K562 (cell line): ENCODE data around the gene NR5A2. TPM values are rescaled to one million over a fixed set of nuclear protein-coding genes. Genes with fewer than 3 reads are reported as not detected.

Experiments
- ATAC-seq: fragments of 200-7000 bp; cut with Tn5 transposase; 3 replicates; pipeline ENCODE4 v1.9.1; 2020; ENCODE audit warnings: moderate library complexity
- BruUV-seq: library from RNA; stranded (reverse); fragments of 400-500 nt; replicated peaks from 2 replicates; lab custom pipeline; 2021; lab: Mats Ljungman, UMichigan
- CTCF ChIA-PET: fragments of 300-600 bp; formaldehyde crosslinking; extraction: SDS; loops from one replicate; lab custom pipeline; 2021; ENCODE audit warnings: low intra/inter-chr PET ratio; lab: Yijun Ruan, JAX
- POLR2A ChIA-PET: fragments of 300-600, 350-650 bp; sonication (Branson Sonifier 250); formaldehyde crosslinking; extraction: SDS; loops from one replicate; lab custom pipeline; 2021; ENCODE audit warnings: antibody characterized with exemption, inconsistent platforms; lab: Yijun Ruan, JAX
- DNase-seq, 4 experiments: peaks; one replicate each; pipeline versions ENCODE4 v3.0.0 to v3.0.0-alpha.2; 2011 to 2018; ENCODE audit warnings: low spot score in 3 of 4, mixed read lengths in 3 of 4; ENCODE audit errors: extremely low read depth in 1 of 4
- FAIRE-seq: peaks from 2 replicates; lab custom pipeline; 2011; peaks lifted over from hg19 to GRCh38; lab: Jason Lieb, UNC
- H2AFZ ChIP-seq: 2 replicates; pipeline ENCODE4 v1.6.0; 2011; ENCODE audit warnings: low read depth, low read length, control low read depth, inconsistent platforms
- H3K27ac ChIP-seq: fragments of 200-600 bp; 3 replicates; pipeline ENCODE4 v1.8.0; 2011; ENCODE audit warnings: low read depth, mild to moderate bottlenecking, control low read depth, inconsistent platforms, low read length, moderate library complexity, mixed read lengths; ENCODE audit errors: extremely low read depth
- H3K27me3 ChIP-seq, 2 experiments: fragments of 300-600 bp in 1 of 2; 2 replicates in 1 of 2; 3 replicates in 1 of 2; pipeline versions ENCODE4 v1.6.0 to v1.8.0; 2011; ENCODE audit warnings: inconsistent platforms in 2 of 2, low read length in 2 of 2, mild to moderate bottlenecking in 1 of 2, mixed read lengths in 1 of 2, moderate library complexity in 1 of 2; ENCODE audit not compliant: control insufficient read depth in 2 of 2, insufficient read depth in 2 of 2
- H3K36me3 ChIP-seq: fragments of 300-600 bp; 3 replicates; pipeline ENCODE4 v1.8.0; 2011; ENCODE audit warnings: mild to moderate bottlenecking, low read length, inconsistent platforms; ENCODE audit not compliant: control insufficient read depth, insufficient read depth
- H3K4me1 ChIP-seq, 2 experiments: fragments of 200-600 bp in 1 of 2; replicated peaks in 1 of 2; 2 replicates in 1 of 2; 3 replicates in 1 of 2; pipeline versions ENCODE4 v1.5.1 to v1.8.0; 2011; ENCODE audit warnings: inconsistent platforms in 2 of 2, low read length in 2 of 2, mild to moderate bottlenecking in 1 of 2, mixed read lengths in 1 of 2, moderate library complexity in 1 of 2; ENCODE audit not compliant: control insufficient read depth in 2 of 2, insufficient read depth in 2 of 2
- H3K4me2 ChIP-seq: 2 replicates; pipeline ENCODE4 v1.6.1; 2011; ENCODE audit warnings: low read length, control low read depth, inconsistent platforms, mixed read lengths; ENCODE audit not compliant: insufficient read depth
- H3K4me3 ChIP-seq: fragments of 200-600 bp; sonication (generic), shearing (Covaris generic); 2 replicates; pipeline ENCODE4 v1.5.1; 2016; ENCODE audit warnings: control low read depth, inconsistent platforms
- H3K79me2 ChIP-seq: fragments of 200-600 bp; 3 replicates; pipeline ENCODE4 v1.8.0; 2011; ENCODE audit warnings: low read length, inconsistent platforms; ENCODE audit not compliant: control insufficient read depth, insufficient read depth
- H3K9ac ChIP-seq, 2 experiments: 2 replicates each; pipeline versions ENCODE4 v1.6.0 to v1.6.1; 2011; ENCODE audit warnings: low read depth in 2 of 2, low read length in 2 of 2, control low read depth in 1 of 2, inconsistent platforms in 1 of 2, mild to moderate bottlenecking in 1 of 2, mixed read lengths in 1 of 2; ENCODE audit not compliant: insufficient read depth in 1 of 2
- H3K9me1 ChIP-seq: one replicate; pipeline ENCODE4 v1.6.0; 2011; ENCODE audit warnings: inconsistent platforms, mild to moderate bottlenecking, low read length, moderate library complexity; ENCODE audit not compliant: control insufficient read depth, insufficient read depth
- H3K9me3 ChIP-seq: replicated peaks from 2 replicates; pipeline ENCODE4 v1.5.1; 2011; ENCODE audit warnings: low read depth, low read length, inconsistent platforms; ENCODE audit not compliant: control insufficient read depth, insufficient read depth
- H4K20me1 ChIP-seq: replicated peaks from 2 replicates; pipeline ENCODE4 v1.6.1; 2011; ENCODE audit warnings: low read length, inconsistent platforms, mixed read lengths; ENCODE audit not compliant: control insufficient read depth, insufficient read depth
- ADNP ChIP-seq: fragments of 200-800 bp; sonication (Bioruptor generic); IDR thresholded peaks from 2 replicates; pipeline ENCODE4 v1.6.1; 2016; ENCODE audit warnings: missing genetic modification characterization, missing compliant biosample characterization
- ARID1B ChIP-seq: fragments of 450-650 bp; IDR thresholded peaks from 2 replicates; pipeline ENCODE4 v1.6.1; 2016; ENCODE audit warnings: antibody characterized with exemption, mild to moderate bottlenecking, inconsistent platforms
- BDP1 ChIP-seq: IDR thresholded peaks from 3 replicates; pipeline ENCODE4 v1.6.1; 2011; ENCODE audit not compliant: insufficient read length, insufficient read depth
- BRCA1 ChIP-seq, 2 experiments: fragments of 450-650 bp in 1 of 2; sonication (generic) in 1 of 2; formaldehyde crosslinking in 1 of 2; IDR thresholded peaks; 2 replicates each; pipeline versions ENCODE4 v1.5.0 to v1.6.1; 2017 to 2020; ENCODE audit warnings: mild to moderate bottlenecking in 1 of 2, missing genetic modification reagents in 1 of 2
- KLF13 ChIP-seq: fragments of 450-650 bp; IDR thresholded peaks from 2 replicates; pipeline ENCODE4 v1.6.1; 2016; ENCODE audit warnings: missing genetic modification characterization, low read depth, mild to moderate bottlenecking, missing compliant biosample characterization, moderate library complexity, borderline replicate concordance
- MCM2 ChIP-seq: fragments of 450-650 bp; IDR thresholded peaks from 2 replicates; pipeline ENCODE4 v1.6.1; 2017; ENCODE audit warnings: low read depth, mild to moderate bottlenecking
- SAFB ChIP-seq: fragments of 200-400 bp; formaldehyde crosslinking; IDR thresholded peaks from 2 replicates; pipeline ENCODE4 v1.6.1; 2017; ENCODE audit warnings: low read depth, low read length, borderline replicate concordance
- SRSF7 ChIP-seq: fragments of 200-400 bp; formaldehyde crosslinking; optimal IDR thresholded peaks from 2 replicates; pipeline ENCODE3; 2017; ENCODE audit warnings: mild to moderate bottlenecking, low read depth, low read length
- WGBS: fragments of 100-300 bp; shearing (Covaris generic); methylation state at CpG from one replicate; pipeline ENCODE4 v1.1.6; 2016; ENCODE audit warnings: low coverage, mixed read lengths; ENCODE audit not compliant: insufficient coverage; ENCODE audit errors: missing lambda C conversion rate; 5-methylcytosine and 5-hydroxymethylcytosine counted together
- in situ Hi-C: fragments of 300-500 bp; cut with MboI; formaldehyde crosslinking; loops from 4 replicates; pipeline ENCODE4 v1.15.0; 2018; ENCODE audit warnings: inconsistent platforms, mixed read lengths
- intact Hi-C: fragments of 100-400 bp; cut with micrococcal nuclease; formaldehyde crosslinking; loops from 2 replicates; pipeline ENCODE4 v1.14.2; 2022
- polyA plus RNA-seq, 8 experiments: library from polyadenylated mRNA; depleted of rRNA in 4 of 8; stranded (reverse) in 5 of 8; unstranded in 3 of 8; fragments of >200 nt; fragmentation: Nextera tagmentation in 2 of 8; fragmentation: Illumina TruSeq in 1 of 8; extraction: Ambion mirVana in 2 of 8; extraction: Trizol in 1 of 8; gene quantifications; 2 replicates each; pipeline versions ENCODE4 v1.2.1 to v1.2.3, GENCODE V29; 2011 to 2014; ENCODE audit warnings: inconsistent platforms in 1 of 8, missing spikeins in 1 of 8
- total RNA-seq, 7 experiments: library from RNA; depleted of rRNA in 6 of 7; stranded (reverse); fragments of >200 nt in 6 of 7; fragmentation: Illumina TruSeq in 2 of 7; extraction: Trizol in 2 of 7; gene quantifications; 2 replicates each; pipeline versions ENCODE4 v1.2.1 to v1.2.3, GENCODE V29; 2011 to 2021; ENCODE audit warnings: low replicate concordance in 1 of 7
- TF ChIP-seq, protein P1 (sequence below): fragments of 450-650 bp; IDR thresholded peaks from 2 replicates; pipeline ENCODE4 v1.6.1; 2016; ENCODE audit warnings: borderline replicate concordance
- TF ChIP-seq, protein P2 (sequence below): sonication (generic); formaldehyde crosslinking; IDR thresholded peaks from 2 replicates; pipeline ENCODE4 v1.8.1; 2023; ENCODE audit warnings: mild to moderate bottlenecking, missing genetic modification reagents

NR5A2 gene
- total and polyA plus RNA-seq, 9 of the 15 experiments (the other 6 are each of a cell fraction or from before 2014, with no cell fraction given), result 0.13 to 0.40 (median 0.29) TPM

DNA sequence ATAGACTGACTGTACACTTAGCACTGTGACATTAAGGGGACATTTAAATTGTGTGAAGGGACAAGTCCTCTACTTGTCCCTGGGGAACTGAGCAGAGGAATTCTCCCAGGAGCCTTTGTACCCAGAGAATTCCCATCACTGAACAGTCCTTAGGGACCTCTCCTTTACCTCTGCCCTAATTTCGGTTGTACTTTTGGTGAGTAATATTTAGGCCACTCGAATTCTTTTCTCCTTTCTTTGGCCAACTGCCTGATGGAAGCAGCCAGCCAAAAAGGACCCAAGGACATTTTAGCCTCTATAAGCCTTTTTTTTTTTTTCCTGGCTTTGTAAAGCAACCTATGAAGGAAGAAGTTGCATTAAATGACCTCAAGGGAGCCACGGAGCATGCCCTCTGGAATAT lies 71.5 kb downstream of the NR5A2 start:
- DNase-seq (no peak), ATAC-seq (no peak), FAIRE-seq (no peak)
- H3K4me1 ChIP-seq, result no peaks in the 10 kb centered on the region
- H3K9ac ChIP-seq, result no peak overlapping the region
- H4K20me1 ChIP-seq, result no peaks in the 10 kb centered on the region
- no peak overlapping the region for H3K4me3 ChIP-seq
- TF ChIP-seq, protein P1, sequence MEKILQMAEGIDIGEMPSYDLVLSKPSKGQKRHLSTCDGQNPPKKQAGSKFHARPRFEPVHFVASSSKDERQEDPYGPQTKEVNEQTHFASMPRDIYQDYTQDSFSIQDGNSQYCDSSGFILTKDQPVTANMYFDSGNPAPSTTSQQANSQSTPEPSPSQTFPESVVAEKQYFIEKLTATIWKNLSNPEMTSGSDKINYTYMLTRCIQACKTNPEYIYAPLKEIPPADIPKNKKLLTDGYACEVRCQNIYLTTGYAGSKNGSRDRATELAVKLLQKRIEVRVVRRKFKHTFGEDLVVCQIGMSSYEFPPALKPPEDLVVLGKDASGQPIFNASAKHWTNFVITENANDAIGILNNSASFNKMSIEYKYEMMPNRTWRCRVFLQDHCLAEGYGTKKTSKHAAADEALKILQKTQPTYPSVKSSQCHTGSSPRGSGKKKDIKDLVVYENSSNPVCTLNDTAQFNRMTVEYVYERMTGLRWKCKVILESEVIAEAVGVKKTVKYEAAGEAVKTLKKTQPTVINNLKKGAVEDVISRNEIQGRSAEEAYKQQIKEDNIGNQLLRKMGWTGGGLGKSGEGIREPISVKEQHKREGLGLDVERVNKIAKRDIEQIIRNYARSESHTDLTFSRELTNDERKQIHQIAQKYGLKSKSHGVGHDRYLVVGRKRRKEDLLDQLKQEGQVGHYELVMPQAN, result no peak
- TF ChIP-seq KLF13 (no peak), MCM2 (no peak), BDP1 (no peak), BRCA1 (IDR thresholded peaks at IDR 0.05) (no peak), BRCA1 (CRISPR knock-in tag; IDR thresholded peaks at IDR 0.05) (no peak), SAFB (no peak), ARID1B (no peak), ADNP (tag) (no peak), SRSF7 (no peak)
- TF ChIP-seq, protein P2, sequence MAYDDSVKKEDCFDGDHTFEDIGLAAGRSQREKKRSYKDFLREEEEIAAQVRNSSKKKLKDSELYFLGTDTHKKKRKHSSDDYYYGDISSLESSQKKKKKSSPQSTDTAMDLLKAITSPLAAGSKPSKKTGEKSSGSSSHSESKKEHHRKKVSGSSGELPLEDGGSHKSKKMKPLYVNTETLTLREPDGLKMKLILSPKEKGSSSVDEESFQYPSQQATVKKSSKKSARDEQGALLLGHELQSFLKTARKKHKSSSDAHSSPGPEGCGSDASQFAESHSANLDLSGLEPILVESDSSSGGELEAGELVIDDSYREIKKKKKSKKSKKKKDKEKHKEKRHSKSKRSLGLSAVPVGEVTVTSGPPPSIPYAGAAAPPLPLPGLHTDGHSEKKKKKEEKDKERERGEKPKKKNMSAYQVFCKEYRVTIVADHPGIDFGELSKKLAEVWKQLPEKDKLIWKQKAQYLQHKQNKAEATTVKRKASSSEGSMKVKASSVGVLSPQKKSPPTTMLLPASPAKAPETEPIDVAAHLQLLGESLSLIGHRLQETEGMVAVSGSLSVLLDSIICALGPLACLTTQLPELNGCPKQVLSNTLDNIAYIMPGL, result no peak
- H3K36me3 ChIP-seq, result no peaks in the 10 kb centered on the region
- ChIA-PET POLR2A (interaction anchor here (0.7 kb wide), 1 partner anchor 210 kb away, joined by 4 read pairs; no protein-coding TSS in a partner anchor), CTCF (no interaction called here)
- H2AFZ ChIP-seq, result no peak overlapping the region
- peaks cover 4 to 12% of the 10 kb centered on the region in 2 experiments; a peak in 1 of 5 replicates for H3K27me3 ChIP-seq
- no TSS peak for BruUV-seq
- no peaks in the 10 kb centered on the region for H3K9me1 ChIP-seq
- no peaks in the 10 kb centered on the region for H3K9me3 ChIP-seq
- no peaks in the 10 kb centered on the region for H3K79me2 ChIP-seq
- intact Hi-C loops, result no loop called here
- H3K27ac ChIP-seq, result no peak overlapping the region
- H3K4me2 ChIP-seq, result no peak overlapping the region
- 0% methylated on average over 3 of the region's 3 CpGs for WGBS
- in situ Hi-C loops, result no loop called here
